ENCODE data around the gene METTL23.
A peak's percentile ranks its signal among the peaks of the same experiment; 100 is the strongest.
"Not testable (repeated sequence)": the region's sequence is repeated elsewhere in the genome, so short reads cannot be mapped to it uniquely, and the experiment has no call there.

Gene METTL23

DNA sequence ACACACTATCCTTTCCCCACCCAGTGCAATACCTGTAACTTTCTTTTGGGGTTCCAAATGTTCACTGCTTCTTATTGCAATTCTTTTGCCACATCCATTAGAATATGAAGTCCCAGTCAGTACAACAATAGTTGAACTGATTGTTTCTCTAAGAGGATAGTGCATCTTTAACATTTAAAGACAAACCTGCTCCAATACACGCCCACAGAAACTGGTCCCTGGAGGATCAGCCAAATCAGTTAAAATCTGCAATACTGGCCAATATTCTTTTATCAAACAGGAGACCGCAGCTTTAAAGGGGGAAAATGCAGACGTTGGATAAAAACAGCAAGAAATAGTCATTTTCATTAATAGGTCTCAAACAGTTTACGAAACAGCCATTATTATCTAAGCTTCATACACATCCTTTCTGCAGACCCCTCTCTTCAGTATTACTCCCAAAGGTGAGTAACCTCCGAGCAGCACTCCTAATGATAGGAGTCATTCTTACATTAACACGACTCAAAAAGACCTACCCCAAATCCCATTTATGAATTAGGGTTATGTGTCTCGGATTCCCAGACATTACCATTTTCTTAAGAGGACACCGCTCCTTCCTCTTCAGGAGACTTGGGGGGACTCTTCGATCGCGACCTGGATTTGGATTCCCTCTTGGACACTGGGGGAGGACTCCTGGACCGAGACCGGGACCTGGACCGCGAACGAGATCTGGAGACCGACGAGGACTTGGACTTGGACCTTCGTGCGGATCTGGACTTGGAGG lies 9.1 kb downstream of the METTL23 start:
- no peak for ATAC-seq
- H3K27me3 Mint-ChIP-seq: no peaks in the 10 kb centered on the region
- H3K9me3 Mint-ChIP-seq: no peaks in the 10 kb centered on the region
- H3K27ac Mint-ChIP-seq: peak overlapping the region; percentile 96 to 98
- H3K4me3 Mint-ChIP-seq: peak overlapping the region; percentile 96 to 97
- no peak for DNase-seq
- peaks cover 54% of the 10 kb centered on the region for H3K4me1 Mint-ChIP-seq

DNA sequence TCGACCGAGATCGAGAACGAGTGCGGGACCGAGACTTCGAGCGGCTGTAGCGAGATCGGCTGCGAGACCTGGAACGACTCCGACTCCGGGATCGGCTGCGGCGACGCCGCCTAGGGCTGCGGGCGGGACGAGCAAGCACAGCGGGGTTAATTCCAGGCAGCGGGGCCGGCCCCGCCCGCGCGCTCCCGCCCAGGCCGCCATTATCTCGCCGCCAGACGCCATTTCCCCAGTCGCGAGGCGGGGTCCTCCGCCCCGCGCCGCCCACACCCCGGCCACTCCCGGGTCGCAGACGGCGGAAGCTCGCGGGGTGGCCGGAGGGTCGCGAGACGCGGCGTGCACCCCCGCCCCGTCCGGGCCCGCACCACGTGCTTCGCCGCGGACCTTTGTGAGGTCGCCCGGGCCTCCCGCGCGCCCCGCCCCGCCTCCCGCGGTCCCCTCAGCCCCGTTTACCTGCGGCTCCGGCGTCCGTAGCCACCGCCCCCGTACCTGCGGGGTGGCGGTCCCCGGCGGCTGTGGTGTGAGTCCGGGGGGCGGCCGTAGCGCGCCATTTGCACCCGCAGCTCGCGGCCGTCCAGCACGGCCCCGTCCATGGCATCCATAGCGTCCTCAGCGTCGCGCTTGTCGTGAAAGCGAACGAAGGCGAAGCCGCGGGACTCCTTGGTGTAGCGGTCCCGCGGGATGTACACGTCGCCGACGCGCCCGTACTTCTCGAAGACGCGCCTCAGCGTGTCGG lies 9.9 kb downstream of the METTL23 start:
- no peaks in the 10 kb centered on the region for H3K27me3 Mint-ChIP-seq
- ATAC-seq (peak; percentile 30), DNase-seq (peak; percentile 66 to 78)
- peak overlapping the region; percentile 100 for H3K27ac Mint-ChIP-seq
- H3K4me1 Mint-ChIP-seq: peaks cover 47% of the 10 kb centered on the region
- peak overlapping the region; percentile 97 to 98 for H3K4me3 Mint-ChIP-seq
- H3K9me3 Mint-ChIP-seq: no peaks in the 10 kb centered on the region

DNA sequence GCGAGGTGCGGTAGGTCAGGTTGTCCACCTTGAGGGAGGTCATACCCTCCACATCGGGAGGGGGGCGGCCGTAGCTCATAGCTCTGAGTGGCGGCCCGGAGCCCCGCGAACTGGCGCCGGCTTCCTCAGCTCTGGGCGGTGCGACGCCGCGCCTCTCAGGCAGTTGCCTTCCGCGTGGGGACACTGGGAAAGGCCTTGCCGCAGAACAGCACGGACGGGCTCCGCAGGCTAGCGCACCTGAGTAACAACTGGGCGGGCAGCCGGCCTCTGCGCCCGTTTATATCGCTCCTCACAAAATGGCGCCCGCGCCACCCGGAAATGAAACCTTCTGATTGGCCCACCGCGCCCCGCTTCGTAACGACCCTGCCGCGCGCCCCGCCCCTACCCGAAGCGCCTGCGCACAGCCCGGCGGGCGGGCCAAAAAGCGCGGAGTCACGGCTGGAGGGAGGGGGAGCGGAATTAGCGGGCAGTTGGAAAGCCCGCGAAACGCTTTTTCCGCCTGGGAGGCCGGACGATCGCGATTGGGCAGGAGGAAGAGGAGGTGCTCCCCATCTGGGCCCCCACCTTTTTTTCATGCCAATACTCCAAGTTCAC lies 10.5 kb downstream of the METTL23 start, which contains the start of gene SRSF2:
TSS of gene SRSF2 (minus strand) at position 250 of the 594 bp plus-strand sequence. CDS start at position 79, 171 bp downstream.
- Mint-ChIP-seq H3K27ac (peak within 1 kb of the TSS; percentile 100), H3K27me3 (no peaks in the 10 kb centered on the region), H3K9me3 (no peaks in the 10 kb centered on the region), H3K4me3 (peak within 1 kb of the TSS; percentile 97 to 98), H3K4me1 (peaks cover 41% of the 10 kb centered on the region)
- DNase-seq (peak; percentile 100), ATAC-seq (peak; percentile 79)

DNA sequence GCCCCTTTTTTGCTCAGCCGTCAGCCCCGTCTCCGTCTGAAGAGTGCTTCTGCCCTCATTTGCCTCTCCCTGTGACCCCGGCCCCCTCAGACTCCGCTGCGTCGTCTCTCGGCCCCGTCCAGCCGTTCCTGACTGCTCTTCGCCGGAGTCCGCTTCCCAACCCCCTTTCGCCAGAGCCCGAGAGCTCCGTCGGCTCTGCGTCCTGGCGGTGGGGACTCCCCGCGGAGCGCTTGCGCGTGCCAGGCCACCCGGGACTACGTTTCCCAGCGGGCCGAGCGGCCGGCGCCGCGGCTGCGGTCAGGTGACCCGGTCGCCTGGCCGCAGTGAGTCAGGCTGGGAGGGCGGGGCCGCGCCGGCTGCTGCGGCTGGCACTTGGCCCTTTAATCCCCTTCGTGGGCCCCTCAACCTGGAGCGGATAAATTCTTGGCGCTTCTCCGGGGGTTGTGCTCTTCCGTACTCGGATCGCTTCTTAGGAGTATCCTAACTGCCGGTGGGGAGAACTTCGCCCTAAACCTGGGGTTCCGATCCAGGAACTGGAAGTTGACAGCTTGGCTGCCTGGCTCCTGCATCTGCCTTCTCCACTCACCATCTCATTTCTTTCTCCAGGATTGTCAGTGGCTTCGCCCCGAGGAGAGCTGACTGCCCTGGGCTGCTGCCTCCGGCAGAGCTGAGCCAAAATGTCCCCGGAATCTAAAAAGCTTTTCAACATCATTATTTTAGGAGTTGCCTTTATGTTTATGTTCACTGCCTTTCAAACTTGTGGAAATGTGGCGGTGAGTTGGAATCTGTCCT lies 11.2 kb downstream of the METTL23 start, which contains the start of gene MFSD11:
TSS of gene MFSD11 (plus strand) at position 444 of the 792 bp plus-strand sequence. CDS start at position 678, 234 bp downstream.
- H3K27me3 Mint-ChIP-seq: no peaks in the 10 kb centered on the region
- DNase-seq: peak; percentile 94 to 95
- peak within 1 kb of the TSS; percentile 97 to 98 for H3K4me3 Mint-ChIP-seq
- peak within 1 kb of the TSS; percentile 100 for H3K27ac Mint-ChIP-seq
- H3K9me3 Mint-ChIP-seq: no peaks in the 10 kb centered on the region
- peaks cover 34% of the 10 kb centered on the region for H3K4me1 Mint-ChIP-seq
- ATAC-seq: peak; percentile 79

DNA sequence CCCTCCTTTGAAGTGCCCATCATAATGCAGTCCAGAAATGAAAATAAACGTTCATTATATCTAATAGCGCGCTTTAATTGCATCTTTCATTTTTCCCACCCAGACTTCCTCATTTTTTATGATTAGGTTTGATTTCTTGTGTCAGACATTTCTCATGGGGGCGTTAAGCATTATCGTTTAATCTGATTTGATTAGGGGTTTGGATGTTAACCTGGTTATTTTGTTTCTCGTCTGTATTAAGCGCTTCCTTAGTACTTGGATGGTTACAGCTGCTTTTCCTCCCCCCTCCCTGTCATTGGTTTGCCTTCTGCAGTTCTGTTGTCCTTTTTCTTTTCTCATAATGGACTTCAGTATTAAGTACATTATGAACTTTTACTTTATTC lies 11.8 kb downstream of the METTL23 start:
- Mint-ChIP-seq H3K9me3 (no peaks in the 10 kb centered on the region), H3K27me3 (no peaks in the 10 kb centered on the region), H3K27ac (peak overlapping the region; percentile 42 to 100), H3K4me3 (peak overlapping the region; percentile 97 to 98), H3K4me1 (peaks cover 29% of the 10 kb centered on the region)
- DNase-seq: no peak
- ATAC-seq: no peak

DNA sequence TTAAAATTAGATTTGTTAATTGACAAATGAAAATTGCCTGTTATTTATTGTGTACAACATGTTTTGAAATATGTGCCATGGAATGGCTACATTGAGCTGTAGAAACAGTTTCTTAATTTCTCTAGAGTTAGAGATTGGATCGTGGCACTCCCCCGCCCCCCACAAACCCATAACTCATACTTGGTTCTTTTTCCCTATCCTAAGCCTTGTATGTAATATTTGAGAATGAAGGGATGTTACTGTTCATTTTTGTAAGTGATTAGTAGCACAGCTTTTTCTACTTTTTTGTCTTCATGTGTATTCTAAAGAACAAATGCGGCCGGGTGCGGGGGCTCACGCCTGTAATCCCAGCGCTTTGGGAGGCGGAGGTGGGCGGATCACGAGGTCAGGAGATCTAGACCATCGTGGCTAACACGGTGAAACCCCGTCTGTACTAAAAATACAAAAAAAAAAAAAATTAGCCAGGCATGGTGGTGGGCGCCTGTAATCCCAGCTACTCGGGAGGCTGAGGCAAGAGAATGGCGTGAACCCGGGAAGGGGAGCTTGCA lies 13.0 kb downstream of the METTL23 start:
- not testable (repeated sequence) for H3K27me3 Mint-ChIP-seq, H3K4me3 Mint-ChIP-seq, DNase-seq, H3K27ac Mint-ChIP-seq, ATAC-seq, H3K9me3 Mint-ChIP-seq
- peaks cover 17% of the 10 kb centered on the region for H3K4me1 Mint-ChIP-seq

DNA sequence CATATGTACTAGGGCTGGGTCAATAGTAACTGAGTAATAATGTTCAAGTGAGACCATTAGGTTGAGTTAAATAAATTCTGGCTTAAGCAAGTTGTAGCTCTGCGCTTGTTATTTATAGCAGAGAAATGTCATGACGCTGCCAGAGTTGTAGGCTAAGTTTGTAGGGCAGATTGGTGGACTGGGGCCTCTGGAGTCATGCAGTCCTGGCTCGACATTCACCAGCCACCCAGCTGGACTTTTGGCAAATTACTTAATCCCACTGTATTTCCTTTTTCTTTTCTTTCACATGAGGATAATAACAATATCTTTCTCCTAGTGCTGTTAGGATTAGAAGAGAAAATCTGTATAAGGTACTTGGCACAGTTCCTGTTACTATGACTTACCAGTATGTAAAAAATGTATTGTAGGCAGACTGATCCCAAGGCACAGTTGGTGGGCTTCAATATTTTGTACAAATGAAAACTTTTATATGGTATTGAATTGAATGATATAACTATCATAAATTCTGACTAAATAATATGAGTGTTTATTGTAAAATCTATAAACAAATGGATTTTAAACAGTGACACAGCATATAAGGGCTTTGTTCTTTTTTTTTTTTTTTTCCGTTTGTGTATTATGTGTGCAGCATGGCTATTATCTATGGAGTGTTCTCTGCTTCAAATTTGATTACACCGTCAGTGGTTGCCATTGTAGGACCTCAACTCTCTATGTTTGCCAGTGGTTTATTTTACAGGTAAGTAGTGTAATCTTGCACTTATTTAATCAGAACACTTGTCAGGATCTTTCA lies 13.9 kb downstream of the METTL23 start:
- no peaks in the 10 kb centered on the region for H3K9me3 Mint-ChIP-seq
- DNase-seq: no peak
- no peaks in the 10 kb centered on the region for H3K27me3 Mint-ChIP-seq
- no peak overlapping the region for H3K27ac Mint-ChIP-seq
- no peak for ATAC-seq
- peaks cover 16% of the 10 kb centered on the region for H3K4me1 Mint-ChIP-seq
- H3K4me3 Mint-ChIP-seq: no peak overlapping the region

DNA sequence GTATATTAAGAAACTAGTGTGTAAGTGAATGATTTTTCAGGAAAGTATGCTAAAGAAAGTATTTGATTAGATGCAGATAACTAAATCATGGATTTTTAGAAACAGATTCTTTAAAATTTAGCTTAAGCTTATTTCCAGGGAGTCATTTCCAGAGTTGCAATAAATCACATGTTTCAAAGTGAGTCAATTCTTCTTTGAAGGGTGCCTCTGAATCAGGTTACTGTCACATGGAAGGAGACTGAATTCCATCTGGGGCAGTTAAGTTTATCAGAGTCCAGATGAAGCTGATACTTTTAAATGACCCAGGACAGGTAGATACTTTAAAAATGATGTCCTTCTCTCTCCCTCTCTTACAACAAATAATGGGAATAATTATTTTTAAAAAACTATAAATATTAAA lies 16.3 kb downstream of the METTL23 start:
- DNase-seq (no peak), ATAC-seq (no peak)
- peaks cover 16% of the 10 kb centered on the region for H3K4me1 Mint-ChIP-seq
- no peak overlapping the region for H3K27ac Mint-ChIP-seq
- H3K9me3 Mint-ChIP-seq: no peaks in the 10 kb centered on the region
- no peak overlapping the region for H3K4me3 Mint-ChIP-seq
- no peaks in the 10 kb centered on the region for H3K27me3 Mint-ChIP-seq

DNA sequence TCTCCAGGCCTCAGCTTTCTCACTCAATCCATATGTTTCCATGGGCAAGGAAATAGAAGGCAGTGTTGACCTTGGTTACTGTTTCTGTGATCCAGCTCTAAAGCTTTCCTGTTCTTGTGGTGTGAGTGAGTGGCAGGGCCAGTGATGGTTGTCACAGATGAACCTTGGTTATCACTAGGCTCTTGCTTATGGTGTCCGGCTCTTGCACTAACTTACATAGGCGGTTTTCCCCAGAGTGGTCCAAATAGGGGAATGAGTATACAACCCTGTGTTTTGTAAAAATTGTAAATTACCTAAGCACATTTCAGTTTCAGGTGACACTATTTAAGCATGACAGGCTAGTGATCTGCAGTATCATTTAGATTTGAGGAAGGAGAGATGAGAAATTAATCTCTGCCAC lies 18.1 kb downstream of the METTL23 start:
- ATAC-seq (peak; percentile 45), DNase-seq (no peak)
- Mint-ChIP-seq H3K4me1 (peaks cover 2% of the 10 kb centered on the region), H3K27ac (no peak overlapping the region), H3K9me3 (no peaks in the 10 kb centered on the region), H3K4me3 (no peak overlapping the region), H3K27me3 (no peaks in the 10 kb centered on the region)

DNA sequence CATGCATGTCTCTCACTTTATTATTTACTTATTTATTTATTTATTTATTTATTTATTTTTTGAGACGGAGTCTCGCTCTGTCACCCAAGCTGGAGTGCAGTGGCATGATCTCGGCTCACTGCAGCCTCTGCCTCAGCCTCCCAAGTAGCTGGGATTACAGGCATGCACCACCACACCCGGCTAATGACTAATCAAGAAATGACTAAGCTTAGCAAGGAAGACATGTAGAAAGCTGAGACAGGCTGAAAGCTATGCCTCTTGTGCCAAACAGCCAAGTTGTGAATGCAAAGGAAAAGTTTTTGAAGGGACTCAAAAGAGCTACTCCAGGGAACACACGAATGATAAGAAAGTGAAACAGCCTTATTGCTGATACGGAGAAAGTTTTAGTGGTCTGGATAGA lies 19.1 kb downstream of the METTL23 start:
- ATAC-seq, H3K27me3 Mint-ChIP-seq, H3K4me3 Mint-ChIP-seq, H3K27ac Mint-ChIP-seq, H3K9me3 Mint-ChIP-seq, DNase-seq, H3K4me1 Mint-ChIP-seq: not testable (repeated sequence)

DNA sequence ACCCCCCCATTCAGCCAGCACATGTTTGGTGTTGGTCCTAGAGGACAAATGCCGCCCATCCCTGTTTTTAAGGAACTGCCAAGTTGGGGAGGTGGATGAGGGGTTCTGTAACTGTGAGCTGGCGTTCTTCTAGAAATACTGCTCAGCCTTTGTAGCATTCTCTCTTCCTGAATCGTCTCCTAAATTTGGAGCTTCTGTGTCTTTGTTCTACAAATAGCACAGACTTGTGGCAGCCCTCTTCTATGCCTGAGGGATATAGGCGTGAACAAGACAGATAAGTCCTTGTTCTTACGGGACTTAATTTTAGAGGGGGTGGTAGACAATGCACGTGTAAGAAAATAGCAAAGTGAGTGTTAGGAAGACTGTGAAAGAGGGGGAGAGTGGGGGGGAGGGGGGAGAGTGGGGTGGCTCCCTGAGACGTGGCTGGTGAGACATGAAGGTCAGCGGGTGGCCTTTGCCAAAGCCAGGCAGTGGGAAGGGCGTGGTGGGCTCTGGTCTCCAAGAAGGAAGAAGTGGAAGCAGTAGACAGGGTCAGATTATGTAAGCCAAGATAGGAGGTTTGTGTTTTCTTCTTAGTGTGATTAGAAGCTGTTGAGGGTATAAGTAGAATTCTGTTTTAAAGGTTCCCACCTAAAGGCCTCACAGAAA lies 21.2 kb downstream of the METTL23 start:
- no peak overlapping the region for H3K4me3 Mint-ChIP-seq
- DNase-seq (no peak), ATAC-seq (no peak)
- H3K27me3 Mint-ChIP-seq: no peaks in the 10 kb centered on the region
- no peaks in the 10 kb centered on the region for H3K9me3 Mint-ChIP-seq
- H3K27ac Mint-ChIP-seq: no peak overlapping the region
- peaks cover 10% of the 10 kb centered on the region for H3K4me1 Mint-ChIP-seq

DNA sequence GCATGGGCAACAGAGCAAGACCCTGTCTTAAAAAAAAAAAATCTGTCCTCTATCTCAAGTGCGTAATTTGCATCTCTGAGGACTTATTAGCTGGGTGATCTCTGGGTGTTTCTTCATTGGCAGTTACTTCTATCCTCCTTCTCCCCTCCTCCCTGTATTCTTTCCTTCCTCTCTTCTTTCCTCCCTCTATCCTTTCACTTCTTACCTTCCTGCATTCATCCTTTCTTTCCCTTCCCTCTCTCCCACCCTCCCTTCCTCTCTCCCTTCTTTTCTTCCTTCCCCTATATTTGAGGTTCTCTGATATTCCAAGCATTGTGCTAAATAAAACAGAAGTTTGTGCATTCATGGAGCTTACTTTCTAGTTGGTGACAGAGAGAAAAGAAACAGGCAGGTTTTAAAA lies 22.0 kb downstream of the METTL23 start:
- no peak for DNase-seq
- ATAC-seq: no peak
- Mint-ChIP-seq H3K4me1 (peaks cover 18% of the 10 kb centered on the region), H3K27me3 (no peaks in the 10 kb centered on the region), H3K4me3 (no peak overlapping the region), H3K9me3 (no peaks in the 10 kb centered on the region), H3K27ac (no peak overlapping the region)

DNA sequence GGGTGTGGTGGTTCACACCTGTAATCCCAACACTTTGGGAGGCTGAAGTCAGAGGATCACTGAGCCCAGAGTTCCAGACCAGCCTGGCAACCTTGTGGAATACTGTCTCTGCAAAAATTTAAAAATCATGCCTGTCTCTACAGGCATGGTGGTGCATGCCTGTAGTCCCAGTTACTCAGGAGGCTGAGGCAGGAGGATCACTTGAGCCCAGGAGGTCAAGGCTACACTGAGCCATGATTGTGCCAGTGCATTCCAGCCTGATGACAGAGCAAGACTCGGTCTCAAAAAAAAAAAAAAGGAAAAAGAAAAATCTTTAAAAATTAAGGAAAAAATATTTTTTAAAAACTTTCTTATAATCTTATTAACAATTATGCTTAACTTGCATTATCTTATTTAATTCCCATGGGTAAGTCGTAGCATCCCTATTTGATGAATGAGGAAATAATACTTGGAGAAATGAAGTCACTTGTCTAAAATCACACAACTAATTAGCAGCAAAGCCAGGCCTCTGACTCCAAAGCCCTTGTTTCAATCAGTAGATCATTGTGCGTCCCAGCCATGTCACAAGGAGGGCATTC lies 24.9 kb downstream of the METTL23 start:
- Mint-ChIP-seq H3K27me3 (no peaks in the 10 kb centered on the region), H3K9me3 (no peaks in the 10 kb centered on the region), H3K4me3 (no peak overlapping the region), H3K4me1 (peaks cover 26% of the 10 kb centered on the region), H3K27ac (no peak overlapping the region)
- ATAC-seq (no peak), DNase-seq (no peak)

DNA sequence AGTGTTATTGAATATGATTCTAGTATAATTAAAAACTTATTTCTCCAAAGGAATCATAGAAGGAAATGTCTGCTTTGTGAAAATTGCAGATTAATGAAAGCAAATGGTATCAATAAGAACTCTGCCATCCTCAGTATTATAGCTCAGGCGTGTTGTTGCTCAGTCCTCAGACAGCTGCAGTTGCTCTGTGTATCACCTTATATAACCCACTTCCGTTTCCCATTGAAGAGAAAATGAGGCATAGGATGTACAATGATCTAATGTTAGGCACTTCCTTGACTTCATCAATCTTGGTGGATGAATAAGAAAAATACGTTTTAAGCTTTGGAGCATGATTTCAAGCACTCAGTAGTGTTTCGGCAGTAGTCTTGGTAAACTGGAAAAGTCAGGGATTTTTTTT lies 25.4 kb downstream of the METTL23 start:
- peak overlapping the region in 1 of 2 donors; percentile 71 for H3K4me3 Mint-ChIP-seq
- peak; percentile 51 for ATAC-seq
- no peaks in the 10 kb centered on the region for H3K27me3 Mint-ChIP-seq
- H3K27ac Mint-ChIP-seq: peak overlapping the region in 1 of 2 donors; percentile 70
- H3K9me3 Mint-ChIP-seq: no peaks in the 10 kb centered on the region
- no peak for DNase-seq
- peaks cover 26% of the 10 kb centered on the region for H3K4me1 Mint-ChIP-seq
